Right renal cortex interstitium (tissue), 3 donors: ENCODE results near the gene KCNA5. TPM values are rescaled to one million over a fixed set of nuclear protein-coding genes. Genes with fewer than 3 reads are reported as not detected.

Source experiments
- DNase-seq, 3 donors: peaks; one replicate each; pipeline ENCODE4 v3.0.0-alpha.2; 2013; ENCODE audit warnings: low read depth in 3 of 3, low spot score in 2 of 3
- polyA plus RNA-seq, 3 donors: library from polyadenylated mRNA; unstranded; fragments of 120-200 nt; gene quantifications; one replicate each; pipeline ENCODE4 v1.2.1, GENCODE V29; 2013; ENCODE audit not compliant: insufficient read length in 3 of 3

Gene KCNA5
- polyA plus RNA-seq, 3 donors = 1.8 to 2.5 (median 2.2) TPM

GRCh38 chr12:5026342-5026938, 17.2 kb upstream of the KCNA5 start:
- no peak for DNase-seq

- no peak for DNase-seq
Observed at GRCh38 chr12:5027046-5027821, 16.4 kb upstream of the KCNA5 start.

- no peak for DNase-seq
Observed at GRCh38 chr12:5030066-5030465, 13.6 kb upstream of the KCNA5 start.

GRCh38 chr12:5031242-5031641, 12.4 kb upstream of the KCNA5 start:
- no peak for DNase-seq

GRCh38 chr12:5031958-5032357, 11.7 kb upstream of the KCNA5 start:
- no peak for DNase-seq

GRCh38 chr12:5032821-5033220, 10.9 kb upstream of the KCNA5 start:
- no peak for DNase-seq

- no peak for DNase-seq
Observed at GRCh38 chr12:5033883-5034282, 9.8 kb upstream of the KCNA5 start.

- DNase-seq = no peak
Observed at GRCh38 chr12:5034603-5035002, 9.1 kb upstream of the KCNA5 start.

- DNase-seq = no peak
Observed at GRCh38 chr12:5035618-5036017, 8.1 kb upstream of the KCNA5 start.

- no peak for DNase-seq
Observed at GRCh38 chr12:5036031-5036430, 7.6 kb upstream of the KCNA5 start.

- no peak for DNase-seq
Observed at GRCh38 chr12:5037795-5038357, 5.8 kb upstream of the KCNA5 start.

- DNase-seq = no peak
Observed at GRCh38 chr12:5038781-5039311, 4.8 kb upstream of the KCNA5 start.

- no peak for DNase-seq
Observed at GRCh38 chr12:5039815-5040214, 3.9 kb upstream of the KCNA5 start.

GRCh38 chr12:5040368-5040767, 3.3 kb upstream of the KCNA5 start:
- DNase-seq = no peak

GRCh38 chr12:5044420-5045295, 979 bp downstream of the KCNA5 start:
- DNase-seq = no peak

- DNase-seq = no peak
Observed at GRCh38 chr12:5047094-5047493, 3.4 kb downstream of the KCNA5 start.

GRCh38 chr12:5047729-5048128, 4.0 kb downstream of the KCNA5 start:
- no peak for DNase-seq

GRCh38 chr12:5050542-5050941, 6.9 kb downstream of the KCNA5 start:
- DNase-seq = no peak

GRCh38 chr12:5051334-5051733, 7.7 kb downstream of the KCNA5 start:
- no peak for DNase-seq

GRCh38 chr12:5051913-5052312, 8.2 kb downstream of the KCNA5 start:
- DNase-seq = no peak

- DNase-seq = no peak
Observed at GRCh38 chr12:5052348-5052747, 8.7 kb downstream of the KCNA5 start.
